Stimulated activated CD8-positive, alpha-beta memory T cell treated with anti-CD3 and anti-CD28 coated beads, Interleukin-7, amount 100 ng/mL, for 1 hour (primary cell): Measurements from ENCODE around the gene RPL15.
"Not testable (repeated sequence)": the region's sequence is repeated elsewhere in the genome, so short reads cannot be mapped to it uniquely, and the experiment has no call there.

Experiments
- DNase-seq, 2 donors: peaks; one replicate each; pipeline ENCODE4 v3.0.0-alpha.2; 2020; ENCODE audit warnings: low read depth in 2 of 2

Gene RPL15

GRCh38 chr3:23916886-23917678, at the start of gene RPL15, which contains the start of gene NKIRAS1:
Gene RPL15 (plus strand): TSS chr3:23917132. CDS start chr3:23917860, 728 bp downstream.
Gene NKIRAS1 (minus strand): TSS chr3:23916990. CDS start chr3:23910904, 6,086 bp downstream.
- DNase-seq, result peak; percentile 92 to 95

DNA sequence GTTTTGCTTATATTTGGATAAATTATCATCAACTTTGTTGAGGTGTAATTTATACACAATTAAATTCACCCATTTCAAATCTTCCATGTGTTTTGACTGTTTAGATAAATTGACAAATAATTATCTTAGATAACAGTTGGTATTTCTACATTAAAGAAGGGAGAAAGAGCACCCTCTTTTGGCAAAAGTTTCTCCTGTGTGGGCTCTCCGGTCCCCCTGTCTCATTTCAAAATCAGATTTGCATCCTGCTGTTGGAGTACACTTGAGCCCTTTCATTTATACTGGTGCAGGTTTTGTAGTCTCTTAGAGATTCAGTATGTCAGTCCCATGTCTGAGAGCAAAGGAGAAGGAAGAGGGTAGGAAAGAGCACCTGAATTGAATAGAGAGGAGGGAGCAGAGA, 49.5 kb upstream of the RPL15 start:
- no peak for DNase-seq

DNA sequence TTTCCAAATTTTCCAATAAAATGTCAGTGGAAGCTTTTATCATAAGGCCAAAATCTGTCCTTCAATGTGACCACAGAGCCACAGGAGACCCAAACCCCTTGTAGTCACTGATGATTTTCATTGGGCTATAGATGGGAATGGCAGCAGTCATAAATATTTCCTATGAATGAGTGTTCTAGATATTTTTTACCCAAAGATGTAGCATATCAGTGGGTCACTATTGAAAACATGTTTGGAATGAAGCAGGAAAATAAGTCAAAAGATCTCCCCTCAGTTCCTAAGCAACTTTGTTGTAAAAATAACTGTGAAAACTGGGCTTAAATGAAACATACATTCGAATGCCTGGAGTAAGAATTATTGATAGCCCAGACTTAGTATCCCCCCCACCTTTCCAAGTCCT, 49.1 kb upstream of the RPL15 start:
- no peak for DNase-seq

DNA sequence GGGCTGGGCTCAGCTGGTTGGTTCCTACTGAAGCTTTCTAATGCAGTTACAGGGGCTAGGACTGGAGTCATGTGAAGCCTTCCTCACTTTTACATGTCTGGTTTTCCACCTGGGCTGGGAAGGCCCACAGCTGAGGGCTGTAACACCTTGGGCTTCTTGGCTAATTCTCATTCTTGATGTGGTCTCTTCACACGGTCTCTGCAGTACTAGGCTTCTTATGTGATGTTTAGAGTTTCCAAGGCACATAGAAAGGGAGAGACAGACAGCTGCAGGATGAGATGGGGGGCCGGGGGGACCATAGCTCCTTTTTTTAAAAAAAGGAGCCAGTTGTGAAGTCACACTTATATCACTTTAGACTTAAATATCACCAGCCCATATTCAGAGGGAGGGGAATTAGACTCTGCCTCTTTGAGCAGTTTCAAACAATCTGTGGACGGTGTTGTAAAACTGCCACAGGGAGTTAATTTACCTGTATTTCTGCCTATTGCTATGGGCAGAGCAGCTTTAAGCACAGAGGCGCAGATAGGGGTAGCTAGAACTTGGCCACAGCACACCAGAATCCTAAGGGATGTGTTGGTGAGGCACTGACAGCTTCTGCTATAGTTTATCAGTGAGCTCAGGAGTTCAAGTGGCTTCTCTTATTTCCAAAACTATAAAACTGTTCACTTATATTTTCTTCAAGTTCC, 46.8 kb upstream of the RPL15 start:
- no peak for DNase-seq

DNA sequence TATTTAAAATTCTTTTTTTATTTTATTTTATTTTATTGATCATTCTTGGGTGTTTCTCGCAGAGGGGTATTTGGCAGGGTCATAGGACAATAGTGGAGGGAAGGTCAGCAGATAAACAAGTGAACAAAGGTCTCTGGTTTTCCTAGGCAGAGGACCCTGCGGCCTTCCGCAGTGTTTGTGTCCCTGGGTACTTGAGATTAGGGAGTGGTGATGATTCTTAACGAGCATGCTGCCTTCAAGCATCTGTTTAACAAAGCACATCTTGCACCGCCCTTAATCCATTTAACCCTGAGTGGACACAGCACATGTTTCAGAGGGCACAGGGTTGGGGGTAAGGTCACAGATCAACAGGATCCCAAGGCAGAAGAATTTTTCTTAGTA, 46.3 kb upstream of the RPL15 start:
- not testable (repeated sequence) for DNase-seq

GRCh38 chr3:23871361-23871760, 45.6 kb upstream of the RPL15 start:
- not testable (repeated sequence) for DNase-seq

- no peak for DNase-seq
Measured at GRCh38 chr3:23872330-23872729, 44.6 kb upstream of the RPL15 start.

DNA sequence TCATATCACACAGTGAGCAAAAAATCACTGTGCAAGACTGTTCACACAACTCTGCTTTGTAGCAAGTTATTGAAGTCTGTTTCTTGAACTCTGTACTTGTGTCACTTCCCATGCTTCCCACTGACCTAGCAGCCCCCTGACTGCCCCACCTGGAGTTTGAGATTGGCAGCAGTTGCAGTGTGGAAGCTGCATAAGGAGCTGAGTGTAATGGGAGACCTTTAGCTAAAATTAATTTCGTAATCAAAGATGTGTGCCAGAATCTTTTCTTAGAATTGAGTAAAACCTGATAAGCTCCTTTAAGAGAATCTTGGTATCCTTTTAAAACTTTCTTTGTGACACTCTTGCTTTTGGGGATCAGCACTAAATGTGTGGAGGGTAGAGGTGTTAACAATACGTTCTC, 43.0 kb upstream of the RPL15 start:
- DNase-seq, result no peak

- DNase-seq, result no peak
Measured at GRCh38 chr3:23874359-23875112, 42.4 kb upstream of the RPL15 start.

DNA sequence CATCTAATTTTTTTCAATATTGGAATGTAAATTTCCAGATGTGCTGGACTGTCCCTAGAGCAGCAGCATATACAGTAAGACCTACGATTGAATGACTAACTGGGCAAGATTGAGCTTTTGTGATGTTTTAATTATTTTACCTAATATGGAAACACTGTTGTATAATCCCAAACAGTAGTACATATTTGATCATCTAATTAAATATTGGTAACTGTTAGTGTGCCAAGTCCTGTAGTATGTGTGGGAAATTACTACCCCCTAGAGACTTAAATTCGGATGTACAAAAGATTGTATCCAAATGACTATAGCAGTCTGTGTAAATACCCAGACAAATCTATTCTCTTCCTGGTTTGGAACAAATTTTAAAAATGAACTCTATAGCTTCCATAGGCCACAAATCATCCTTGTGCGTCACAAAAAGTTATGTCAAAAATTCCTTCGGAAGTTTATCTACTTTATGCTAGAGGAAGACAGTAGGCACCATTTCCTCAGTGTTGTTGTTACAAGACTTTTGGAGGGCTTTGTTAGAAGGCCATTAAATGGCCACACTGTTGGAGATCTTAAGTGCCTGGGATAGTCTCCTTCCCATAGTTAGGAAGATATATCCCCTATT, 41.7 kb upstream of the RPL15 start:
- no peak for DNase-seq

- no peak for DNase-seq
Measured at GRCh38 chr3:23876923-23877322, 40.0 kb upstream of the RPL15 start.

DNA sequence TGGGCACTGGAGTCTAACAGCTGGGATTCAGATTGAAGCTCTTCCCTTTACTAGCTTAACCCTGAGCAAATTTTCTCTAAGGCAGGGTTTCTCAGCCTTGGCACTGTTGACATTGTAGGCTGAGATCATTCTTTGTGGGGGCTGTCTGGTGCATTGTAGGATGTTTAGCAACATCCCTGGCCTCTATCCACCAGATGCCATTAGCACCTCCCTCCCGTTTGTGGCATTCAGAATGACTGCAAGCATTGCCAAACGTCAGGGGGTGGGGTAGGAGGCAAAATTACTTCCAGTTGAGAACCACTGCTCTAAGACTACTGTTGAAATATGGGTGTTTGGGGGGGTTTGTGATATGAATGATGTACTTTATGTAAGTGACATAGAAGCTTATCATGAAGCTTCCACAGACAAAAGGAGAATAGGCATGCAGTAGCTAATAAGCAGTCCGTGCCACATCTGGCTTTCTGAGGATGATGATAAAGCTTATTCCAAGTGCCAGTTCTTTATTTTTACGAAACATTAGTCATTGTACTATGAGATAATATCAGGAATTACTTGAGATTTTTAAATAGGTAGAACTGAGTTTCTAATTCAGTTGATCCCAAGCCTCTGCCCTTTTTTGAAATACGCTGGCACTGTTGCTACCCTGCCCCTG, 39.5 kb upstream of the RPL15 start:
- no peak for DNase-seq

DNA sequence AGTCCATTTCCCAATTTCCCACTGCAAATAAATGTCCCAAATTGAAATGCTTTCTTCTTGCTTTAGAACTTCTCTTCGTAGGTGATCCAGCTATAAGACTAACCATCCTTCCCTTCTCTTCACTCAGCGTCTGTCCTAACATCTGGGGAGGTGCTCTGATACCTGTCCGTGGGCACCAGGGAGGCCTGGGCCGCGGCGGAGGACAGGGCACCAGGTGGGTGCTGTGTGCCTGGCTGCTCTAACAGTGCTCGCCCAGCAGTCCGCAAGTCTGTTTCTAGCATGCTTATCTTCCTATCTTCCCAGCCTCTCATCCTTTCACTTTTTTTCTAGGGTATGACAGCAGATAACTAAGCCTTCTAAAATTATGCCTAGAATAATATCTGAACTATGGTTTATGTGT, 37.4 kb upstream of the RPL15 start:
- DNase-seq, result no peak

GRCh38 chr3:23880703-23881339, 36.1 kb upstream of the RPL15 start:
- no peak for DNase-seq

GRCh38 chr3:23881993-23882392, 34.9 kb upstream of the RPL15 start:
- DNase-seq, result not testable (repeated sequence)

DNA sequence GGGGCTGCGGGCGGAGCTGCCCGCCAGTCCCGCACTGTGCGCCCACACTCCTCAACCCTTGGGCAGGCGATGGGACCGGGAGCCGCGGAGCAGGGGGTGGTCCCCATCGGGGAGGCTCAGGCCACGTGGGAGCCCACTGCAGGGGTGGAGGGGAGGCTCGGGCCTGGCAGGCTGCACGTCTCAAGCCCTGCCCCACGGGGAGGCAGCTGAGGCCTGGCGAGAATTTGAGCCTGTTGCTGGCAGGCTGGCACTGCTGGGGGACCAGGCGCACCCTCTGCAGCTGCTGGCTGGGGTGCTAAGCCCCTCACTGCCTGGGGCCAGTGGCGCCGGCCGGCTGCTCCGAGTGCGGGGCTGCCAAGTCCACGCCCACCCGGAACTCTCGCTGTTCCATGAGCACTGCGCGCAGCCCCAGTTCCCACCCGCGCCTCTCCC, 34.4 kb upstream of the RPL15 start:
- DNase-seq, result no peak

DNA sequence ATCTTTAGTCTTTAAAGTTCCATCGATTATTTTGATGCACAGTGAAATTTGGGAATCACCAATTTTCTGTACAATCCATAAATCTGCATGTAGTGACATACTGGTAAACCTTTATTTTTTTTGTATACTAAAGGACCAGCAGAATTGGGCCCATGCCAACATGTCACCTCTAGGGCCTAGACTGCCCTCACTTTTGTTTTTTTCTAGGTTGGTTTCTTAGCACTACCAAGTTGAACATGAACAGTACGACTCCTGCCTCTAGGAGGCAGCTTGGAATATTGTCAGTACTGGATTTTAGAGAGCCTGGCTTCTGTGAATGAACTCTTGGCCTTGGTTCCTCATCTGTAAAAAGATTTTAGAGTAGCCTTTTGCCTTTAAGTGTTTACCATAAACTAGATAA, 32.5 kb upstream of the RPL15 start:
- DNase-seq, result no peak

DNA sequence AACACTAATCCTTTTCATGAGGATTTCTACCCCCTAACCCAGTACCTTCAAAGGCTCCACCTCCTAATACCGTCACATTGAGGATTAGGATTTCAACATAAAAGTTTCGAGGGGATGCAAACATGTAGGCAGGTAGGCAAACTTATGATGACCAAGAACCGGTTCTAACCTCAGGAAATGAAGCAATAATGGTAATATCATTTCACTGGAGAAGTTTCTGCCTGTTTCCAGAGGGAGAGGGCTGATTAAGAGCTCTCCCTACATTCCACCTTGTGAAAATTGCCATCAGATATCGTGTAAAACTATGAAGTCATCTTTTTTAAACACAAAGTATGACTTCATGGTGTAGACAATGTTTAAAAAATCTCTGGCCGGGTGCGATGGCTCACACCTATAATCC, 31.7 kb upstream of the RPL15 start:
- no peak for DNase-seq

DNA sequence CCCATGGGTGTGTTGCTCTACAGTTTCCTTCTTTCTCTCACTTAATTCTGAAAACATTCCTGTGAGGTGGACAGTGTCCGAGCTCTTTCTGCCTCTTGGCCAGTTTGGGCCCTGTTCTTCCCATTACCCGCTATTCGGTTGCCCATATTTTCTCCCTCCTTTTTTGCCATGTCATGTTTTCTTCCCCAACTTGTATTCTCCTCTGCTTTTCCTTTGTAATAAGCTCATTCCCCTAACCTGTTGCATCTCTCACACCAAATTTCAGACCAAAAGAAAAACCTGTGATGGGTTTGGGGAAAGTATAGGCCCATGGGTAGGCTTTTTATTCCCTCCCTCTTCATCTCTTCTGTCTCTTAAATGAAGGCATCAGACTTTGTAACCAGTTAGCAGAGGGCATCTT, 30.6 kb upstream of the RPL15 start:
- DNase-seq, result no peak

GRCh38 chr3:23888617-23889228, 28.2 kb upstream of the RPL15 start:
- no peak for DNase-seq

DNA sequence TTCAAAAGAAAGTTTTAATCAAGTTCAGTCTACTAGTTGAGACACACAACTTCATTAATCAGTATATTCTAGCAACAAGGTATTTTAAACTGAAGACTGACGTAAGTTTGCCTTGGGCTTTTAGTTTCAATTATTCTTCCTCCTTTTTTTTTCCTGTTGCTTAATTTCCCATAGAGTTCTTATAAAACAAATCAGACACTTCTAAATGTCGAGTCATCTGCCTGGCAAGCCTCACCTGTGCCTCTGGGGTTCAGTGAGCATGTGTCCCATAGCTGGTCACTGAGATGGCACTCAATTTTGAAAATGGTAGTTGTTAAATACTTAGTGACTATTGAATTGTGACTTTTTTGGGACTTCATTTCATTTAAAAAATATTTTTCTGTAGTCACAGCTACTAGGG, 27.5 kb upstream of the RPL15 start:
- DNase-seq, result no peak
